H4 (cell line): ENCODE data around the gene SLC26A1. TPM values are rescaled to one million over a fixed set of nuclear protein-coding genes. Genes with fewer than 3 reads are reported as not detected.

Source experiments
- DNase-seq: peaks from one replicate; pipeline ENCODE4 v3.0.0-alpha.2; 2015; ENCODE audit warnings: low spot score
- total RNA-seq: library from RNA; depleted of rRNA; stranded (reverse); fragments of >200 nt; shearing (Covaris generic); gene quantifications from 2 replicates; pipeline ENCODE4 v1.2.3, GENCODE V29; 2014; rRNA removed

SLC26A1 gene
- total RNA-seq = 0.10 TPM in 1 of 2 replicates, not detected in the other

GRCh38 chr4:993111-994029, at the start of gene SLC26A1:
TSS of gene SLC26A1 (minus strand) at chr4:993404. CDS start at chr4:991703, 1,701 bp downstream.
- no peak for DNase-seq

GRCh38 chr4:1042352-1043055, 49.3 kb upstream of the SLC26A1 start:
- DNase-seq = no peak

DNA sequence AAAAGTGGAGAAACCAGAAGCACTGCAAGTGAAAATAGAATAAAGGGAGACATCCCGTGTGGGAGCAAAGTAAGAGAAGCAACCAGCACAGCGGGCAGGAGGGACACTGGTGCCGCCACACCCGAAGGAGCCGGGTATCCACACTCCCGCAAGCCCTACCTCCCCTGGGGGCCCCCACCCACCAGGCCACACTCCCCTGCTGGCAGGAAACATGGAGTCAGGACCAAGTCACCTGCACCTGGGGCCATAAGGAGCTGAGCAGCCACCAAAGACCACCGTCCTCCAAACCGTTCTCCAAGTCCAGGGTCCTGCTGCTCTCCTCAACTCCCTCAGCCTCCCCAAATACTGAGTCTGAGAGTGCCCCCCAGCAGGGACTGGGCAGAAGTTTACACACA, 48.7 kb upstream of the SLC26A1 start:
- no peak for DNase-seq

- DNase-seq = no peak
Observed at GRCh38 chr4:1041147-1041935, 48.1 kb upstream of the SLC26A1 start.

- DNase-seq = no peak
Observed at GRCh38 chr4:1040344-1041146, 47.3 kb upstream of the SLC26A1 start.

DNA sequence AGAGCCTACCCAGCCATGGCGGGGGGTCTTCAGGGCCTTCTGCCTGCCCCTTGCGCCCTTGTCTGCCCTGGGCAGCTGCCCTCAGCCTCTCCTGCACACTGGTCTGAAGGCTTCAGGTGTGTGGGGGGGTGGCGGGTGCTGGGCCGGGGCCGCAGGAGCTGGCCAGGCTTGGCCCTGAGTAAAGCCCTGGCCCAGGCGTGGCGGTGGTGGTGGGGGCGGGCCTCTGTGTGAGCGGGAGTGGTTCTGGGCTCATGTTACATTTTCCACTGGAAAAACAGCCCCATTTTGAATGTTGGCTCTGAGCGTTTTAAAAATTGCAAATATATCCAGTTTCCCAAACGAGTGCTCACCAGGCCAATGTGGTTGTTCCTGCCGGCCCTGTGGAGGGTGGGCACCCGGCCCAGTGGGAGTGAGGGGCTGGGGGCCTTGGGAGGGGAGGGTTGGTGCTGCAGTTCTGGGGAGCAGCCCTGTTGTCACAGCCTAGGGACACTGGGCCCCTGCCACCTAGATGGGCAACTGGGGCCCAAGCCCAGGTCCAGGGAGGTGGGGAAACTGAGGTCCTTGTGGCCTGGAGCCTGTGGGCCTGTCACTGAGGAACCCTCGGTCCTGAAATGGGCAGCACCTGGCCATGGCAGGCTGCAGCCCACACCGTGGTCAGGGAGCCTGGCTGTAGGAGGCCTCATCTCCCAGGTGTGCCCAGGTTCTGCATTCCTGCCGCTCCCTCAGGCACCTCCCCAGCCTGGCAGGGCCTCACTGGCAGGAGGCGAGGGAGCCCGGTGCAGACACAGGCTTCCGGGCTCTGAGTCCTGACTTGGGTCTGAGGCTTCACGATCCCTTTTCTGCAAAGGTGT, 46.5 kb upstream of the SLC26A1 start:
- peak; percentile 67 for DNase-seq

- DNase-seq = no peak
Observed at GRCh38 chr4:1038948-1039492, 45.8 kb upstream of the SLC26A1 start.

GRCh38 chr4:1036976-1037810, 44.0 kb upstream of the SLC26A1 start:
- no peak for DNase-seq

DNA sequence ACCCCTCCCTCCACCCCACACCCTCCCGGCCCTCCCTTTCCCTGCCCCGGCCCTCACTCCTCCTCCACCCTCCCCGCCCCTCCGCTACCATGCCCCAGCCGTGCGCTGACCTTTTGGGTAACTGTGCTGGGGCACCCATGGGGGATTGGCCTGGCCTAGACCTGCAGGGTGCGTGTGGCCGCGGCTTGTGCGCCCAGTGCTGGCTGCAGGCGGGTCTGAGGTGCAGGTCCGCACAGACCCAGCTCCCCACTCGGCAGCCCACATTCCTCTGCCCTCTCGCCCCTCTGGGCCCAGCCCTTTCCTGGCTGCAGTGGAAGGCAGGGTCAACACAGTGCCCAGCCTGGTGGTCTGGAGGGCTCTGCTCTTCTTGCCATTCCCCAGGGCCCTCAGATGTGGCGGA, 42.9 kb upstream of the SLC26A1 start:
- no peak for DNase-seq

- DNase-seq = no peak
Observed at GRCh38 chr4:1035510-1035909, 42.3 kb upstream of the SLC26A1 start.

- DNase-seq = no peak
Observed at GRCh38 chr4:1033840-1034551, 40.8 kb upstream of the SLC26A1 start.

DNA sequence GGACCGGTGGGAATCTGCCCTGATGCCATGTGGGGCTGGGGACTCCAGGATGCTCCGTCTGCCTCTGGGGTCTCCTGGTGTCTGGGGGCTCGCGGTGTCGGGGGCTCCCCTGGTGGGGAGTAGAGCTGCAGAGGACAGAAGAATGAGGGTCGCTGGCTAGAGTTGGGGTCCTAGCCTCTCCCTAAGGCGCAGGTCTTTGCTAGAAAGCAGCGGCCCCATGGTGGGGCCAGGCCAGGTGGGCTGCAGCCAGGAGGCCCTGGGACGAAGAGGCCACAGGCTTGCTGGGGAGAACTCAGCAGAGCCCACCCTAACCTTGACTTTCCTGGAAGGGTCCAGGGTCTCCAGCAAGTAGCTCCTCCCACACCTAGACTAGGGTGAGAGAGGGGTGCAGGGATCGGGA, 39.7 kb upstream of the SLC26A1 start:
- no peak for DNase-seq

- DNase-seq = no peak
Observed at GRCh38 chr4:1031956-1032795, 39.0 kb upstream of the SLC26A1 start.

DNA sequence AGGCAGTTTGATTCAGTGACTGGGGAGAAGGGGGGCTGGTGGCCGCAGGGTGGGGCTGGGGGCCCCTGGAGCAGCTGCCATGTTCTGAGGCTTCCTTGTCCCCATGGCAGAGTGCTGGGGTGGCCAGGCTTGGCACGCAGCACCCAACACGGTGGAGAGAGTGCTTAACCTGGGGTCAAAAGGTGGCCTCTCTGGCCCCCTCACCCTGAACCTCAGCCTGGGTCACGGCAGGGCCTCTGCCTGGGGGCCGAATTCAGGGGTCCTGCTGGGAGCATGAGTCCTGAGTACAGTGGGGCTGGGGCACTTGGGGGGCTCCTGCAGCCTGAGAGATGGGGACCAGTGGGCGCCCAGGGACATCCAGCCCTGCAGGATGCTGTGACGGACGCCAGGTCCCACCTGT, 38.1 kb upstream of the SLC26A1 start:
- DNase-seq = no peak

DNA sequence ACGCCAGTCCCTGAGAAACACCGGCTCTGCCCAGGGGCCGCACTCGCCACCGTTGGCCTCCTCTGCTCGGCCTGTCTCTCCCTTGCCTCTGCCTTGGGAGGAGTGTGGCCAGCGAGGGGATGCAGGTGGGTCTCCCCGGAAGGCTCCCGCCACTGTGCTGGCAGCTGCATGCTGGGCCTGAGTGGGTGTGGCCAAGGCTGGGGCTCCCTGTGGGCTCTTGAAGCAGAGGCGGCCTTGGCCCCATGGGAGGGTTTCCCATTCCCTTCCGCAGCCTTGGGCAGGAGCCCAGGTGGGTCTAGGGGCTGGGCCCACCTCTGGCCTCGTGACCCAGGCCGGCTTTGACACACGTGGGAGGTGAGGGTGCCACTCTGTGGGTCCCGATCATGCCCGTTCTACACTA, 37.4 kb upstream of the SLC26A1 start:
- no peak for DNase-seq

DNA sequence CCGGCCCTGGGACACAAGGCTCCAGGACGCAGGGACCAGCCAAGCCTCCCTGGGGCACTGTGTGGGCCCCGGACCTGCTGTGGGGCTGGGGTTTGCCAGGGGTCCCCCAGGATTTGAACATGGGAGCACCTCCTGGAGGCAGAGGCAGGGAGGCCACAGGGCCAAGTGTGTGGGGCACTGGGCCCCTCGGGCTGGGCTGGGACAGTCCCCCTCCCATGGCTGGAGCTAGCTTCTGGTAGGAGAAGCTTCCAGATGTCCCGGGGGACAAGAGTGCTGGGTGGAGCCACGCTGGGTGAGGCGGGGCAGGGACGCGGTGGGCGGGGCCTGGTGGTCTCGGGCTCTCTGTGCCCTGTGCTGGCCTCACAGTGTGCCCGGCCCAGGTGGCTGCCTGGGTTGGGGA, 36.8 kb upstream of the SLC26A1 start:
- DNase-seq = no peak

- no peak for DNase-seq
Observed at GRCh38 chr4:1029529-1029928, 36.3 kb upstream of the SLC26A1 start.
